ENCODE data around the gene DNM1. TPM values are rescaled to one million over a fixed set of nuclear protein-coding genes. Genes with fewer than 3 reads are reported as not detected.

Gene DNM1
- total RNA-seq, 1 experiment from 2014 or later: 20.6 TPM

Other genes starting within 250 kb of the DNM1 start
- gene EEIG1, start 222.4 kb upstream of the DNM1 start, total RNA-seq (2014; rRNA removed; shearing (Covaris generic)): 21.4 and 23.6 TPM in 2 replicates
- gene NAIF1, start 136.1 kb upstream of the DNM1 start, total RNA-seq (2014; rRNA removed; shearing (Covaris generic)): 14.1 and 15.7 TPM in 2 replicates
- 27.8 and 32.7 TPM in 2 replicates for gene SLC25A25, start 135.1 kb upstream of the DNM1 start, total RNA-seq (2014; rRNA removed; shearing (Covaris generic))
- gene PTGES2, start 75.7 kb upstream of the DNM1 start, total RNA-seq (2014; rRNA removed; shearing (Covaris generic)): 84.2 and 87.7 TPM in 2 replicates
- gene LCN2, start 53.9 kb upstream of the DNM1 start, total RNA-seq (2014; rRNA removed; shearing (Covaris generic)): 0.14 and 1.1 TPM in 2 replicates
- gene BBLN, start 43.1 kb upstream of the DNM1 start, total RNA-seq (2014; rRNA removed; shearing (Covaris generic)): 146 and 238 TPM in 2 replicates
- gene CIZ1, start 11.8 kb upstream of the DNM1 start, total RNA-seq (2014; rRNA removed; shearing (Covaris generic)): 60.6 and 70.1 TPM in 2 replicates
- gene GOLGA2, start 72.6 kb downstream of the DNM1 start, total RNA-seq (2014; rRNA removed; shearing (Covaris generic)): 118 and 155 TPM in 2 replicates
- gene SWI5, start 72.9 kb downstream of the DNM1 start, total RNA-seq (2014; rRNA removed; shearing (Covaris generic)): 110 and 118 TPM in 2 replicates
- gene TRUB2, start 119.1 kb downstream of the DNM1 start, total RNA-seq (2014; rRNA removed; shearing (Covaris generic)): 28.8 and 30.5 TPM in 2 replicates
- gene COQ4, start 119.5 kb downstream of the DNM1 start, total RNA-seq (2014; rRNA removed; shearing (Covaris generic)): 68.4 and 70.0 TPM in 2 replicates
- 50.1 and 51.6 TPM in 2 replicates for gene SLC27A4, start 137.1 kb downstream of the DNM1 start, total RNA-seq (2014; rRNA removed; shearing (Covaris generic))
- gene URM1, start 168.0 kb downstream of the DNM1 start, total RNA-seq (2014; rRNA removed; shearing (Covaris generic)): 105 and 125 TPM in 2 replicates
- gene CERCAM, start 217.5 kb downstream of the DNM1 start, total RNA-seq (2014; rRNA removed; shearing (Covaris generic)): 60.3 and 64.0 TPM in 2 replicates

Measured in A172 (cell line).